ENCODE results near the gene KCTD18.

DNA sequence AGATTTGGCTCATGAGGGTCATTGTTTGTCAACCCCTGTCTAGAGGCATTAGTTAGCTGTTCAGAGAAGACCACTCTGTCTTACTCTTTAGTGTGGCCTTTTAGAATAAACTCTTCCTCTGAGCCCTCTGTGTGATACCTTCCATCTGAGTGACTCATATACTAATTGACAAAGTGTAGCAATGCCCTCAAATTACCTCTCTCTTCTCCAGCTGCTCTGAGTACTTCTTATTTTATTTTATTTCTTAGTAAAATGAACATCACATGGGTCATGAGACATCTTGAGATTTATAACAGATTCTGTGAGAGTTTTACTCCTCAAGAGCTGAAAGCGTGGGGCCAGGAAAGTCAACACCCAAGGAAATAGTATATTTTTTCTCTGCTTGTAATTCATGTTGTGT, 67.4 kb downstream of the KCTD18 start:
- no peak for TF ChIP-seq POLR2AphosphoS5 (IDR thresholded peaks at IDR 0.05; ENCODE audit: low read depth, low read length)
- no peak for TF ChIP-seq SIN3A (IDR thresholded peaks at IDR 0.05; ENCODE audit: borderline replicate concordance, insufficient read depth, low read length)
- TF ChIP-seq, protein P1, sequence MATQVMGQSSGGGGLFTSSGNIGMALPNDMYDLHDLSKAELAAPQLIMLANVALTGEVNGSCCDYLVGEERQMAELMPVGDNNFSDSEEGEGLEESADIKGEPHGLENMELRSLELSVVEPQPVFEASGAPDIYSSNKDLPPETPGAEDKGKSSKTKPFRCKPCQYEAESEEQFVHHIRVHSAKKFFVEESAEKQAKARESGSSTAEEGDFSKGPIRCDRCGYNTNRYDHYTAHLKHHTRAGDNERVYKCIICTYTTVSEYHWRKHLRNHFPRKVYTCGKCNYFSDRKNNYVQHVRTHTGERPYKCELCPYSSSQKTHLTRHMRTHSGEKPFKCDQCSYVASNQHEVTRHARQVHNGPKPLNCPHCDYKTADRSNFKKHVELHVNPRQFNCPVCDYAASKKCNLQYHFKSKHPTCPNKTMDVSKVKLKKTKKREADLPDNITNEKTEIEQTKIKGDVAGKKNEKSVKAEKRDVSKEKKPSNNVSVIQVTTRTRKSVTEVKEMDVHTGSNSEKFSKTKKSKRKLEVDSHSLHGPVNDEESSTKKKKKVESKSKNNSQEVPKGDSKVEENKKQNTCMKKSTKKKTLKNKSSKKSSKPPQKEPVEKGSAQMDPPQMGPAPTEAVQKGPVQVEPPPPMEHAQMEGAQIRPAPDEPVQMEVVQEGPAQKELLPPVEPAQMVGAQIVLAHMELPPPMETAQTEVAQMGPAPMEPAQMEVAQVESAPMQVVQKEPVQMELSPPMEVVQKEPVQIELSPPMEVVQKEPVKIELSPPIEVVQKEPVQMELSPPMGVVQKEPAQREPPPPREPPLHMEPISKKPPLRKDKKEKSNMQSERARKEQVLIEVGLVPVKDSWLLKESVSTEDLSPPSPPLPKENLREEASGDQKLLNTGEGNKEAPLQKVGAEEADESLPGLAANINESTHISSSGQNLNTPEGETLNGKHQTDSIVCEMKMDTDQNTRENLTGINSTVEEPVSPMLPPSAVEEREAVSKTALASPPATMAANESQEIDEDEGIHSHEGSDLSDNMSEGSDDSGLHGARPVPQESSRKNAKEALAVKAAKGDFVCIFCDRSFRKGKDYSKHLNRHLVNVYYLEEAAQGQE (IDR thresholded peaks at IDR 0.05; ENCODE audit: insufficient read depth in 1 of 2, low read depth in 2 of 2, low read length in 2 of 2) = no peak
